Measurements from ENCODE around the gene CACNA1S.

CACNA1S gene

GRCh38 chr1:201062511-201063091 is 49.6 kb downstream of the CACNA1S start:
- DNase-seq (ENCODE audit: low spot score) = no peak

GRCh38 chr1:201061886-201062285 is 50.3 kb downstream of the CACNA1S start:
- DNase-seq (ENCODE audit: low spot score) = no peak

DNA sequence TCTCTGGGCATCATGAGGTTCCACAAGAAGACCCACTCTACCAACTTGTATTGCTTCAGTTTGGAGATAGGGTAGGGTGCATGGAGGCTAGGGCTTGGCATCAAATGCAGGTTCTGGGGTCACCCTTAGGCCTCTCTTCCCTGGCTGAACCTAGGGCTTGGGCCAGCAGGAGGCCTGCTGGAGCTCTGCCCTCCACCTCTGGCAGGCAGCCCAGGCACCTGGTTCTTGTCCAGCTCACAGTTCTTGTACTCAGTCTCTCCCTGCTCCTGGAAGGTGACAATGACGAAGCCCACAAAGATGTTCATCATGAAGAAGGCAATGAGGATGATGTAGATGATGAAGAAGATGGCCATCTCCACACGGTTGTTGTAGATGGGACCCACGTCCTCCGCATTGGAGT is 51.2 kb downstream of the CACNA1S start:
- DNase-seq (ENCODE audit: low spot score) = no peak

- DNase-seq (ENCODE audit: low spot score) = no peak
Measured at GRCh38 chr1:201060586-201060985, 51.6 kb downstream of the CACNA1S start.

GRCh38 chr1:201059871-201060555 is 52.2 kb downstream of the CACNA1S start:
- DNase-seq (ENCODE audit: low spot score) = no peak

- DNase-seq (ENCODE audit: low spot score) = no peak
Measured at GRCh38 chr1:201059401-201059800, 52.8 kb downstream of the CACNA1S start.

- DNase-seq (ENCODE audit: low spot score) = no peak
Measured at GRCh38 chr1:201054091-201054543, 58.1 kb downstream of the CACNA1S start.

- no peak for DNase-seq (ENCODE audit: low spot score)
Measured at GRCh38 chr1:201053155-201053860, 58.9 kb downstream of the CACNA1S start.

GRCh38 chr1:201051399-201051798 is 60.8 kb downstream of the CACNA1S start:
- DNase-seq (ENCODE audit: low spot score) = no peak

DNA sequence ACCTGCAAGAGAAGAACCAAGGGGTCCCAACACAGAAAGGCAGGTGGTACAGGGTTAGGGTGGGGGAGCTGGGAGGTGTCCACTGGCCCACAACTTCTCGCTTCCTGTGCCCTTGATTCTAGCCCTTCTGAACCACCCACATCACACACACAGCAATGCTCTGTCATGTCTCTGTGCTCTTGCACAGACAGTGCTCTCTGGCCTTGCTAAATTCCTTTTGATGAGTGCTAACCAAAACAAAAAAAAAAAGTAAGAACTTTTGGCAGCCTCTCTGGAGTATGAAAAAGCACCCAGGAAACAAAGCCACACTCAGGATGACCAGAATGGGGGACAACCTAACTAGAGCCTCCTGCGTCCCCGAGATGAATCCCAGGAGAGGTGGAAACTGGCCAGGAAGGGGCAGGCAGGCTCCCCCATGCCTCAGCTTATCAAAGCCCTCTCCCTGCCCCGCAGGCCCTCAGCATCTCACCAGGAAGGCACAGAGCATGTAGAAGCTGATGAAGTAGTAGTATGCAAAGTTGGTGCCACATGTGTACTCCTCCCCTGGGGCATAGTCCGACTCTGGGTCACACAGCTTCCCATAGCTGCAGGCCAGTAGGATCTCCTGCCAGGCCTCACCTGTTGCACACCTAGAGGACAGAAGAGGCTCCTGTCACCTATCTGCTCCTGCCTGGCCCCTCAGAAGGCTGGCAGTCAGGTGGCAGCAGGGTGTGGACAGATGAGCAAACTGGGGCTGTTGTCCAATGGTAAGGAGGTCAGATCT is 61.5 kb downstream of the CACNA1S start:
- no peak for DNase-seq (ENCODE audit: low spot score)

GRCh38 chr1:201049248-201049831 is 62.9 kb downstream of the CACNA1S start:
- DNase-seq (ENCODE audit: low spot score) = no peak

DNA sequence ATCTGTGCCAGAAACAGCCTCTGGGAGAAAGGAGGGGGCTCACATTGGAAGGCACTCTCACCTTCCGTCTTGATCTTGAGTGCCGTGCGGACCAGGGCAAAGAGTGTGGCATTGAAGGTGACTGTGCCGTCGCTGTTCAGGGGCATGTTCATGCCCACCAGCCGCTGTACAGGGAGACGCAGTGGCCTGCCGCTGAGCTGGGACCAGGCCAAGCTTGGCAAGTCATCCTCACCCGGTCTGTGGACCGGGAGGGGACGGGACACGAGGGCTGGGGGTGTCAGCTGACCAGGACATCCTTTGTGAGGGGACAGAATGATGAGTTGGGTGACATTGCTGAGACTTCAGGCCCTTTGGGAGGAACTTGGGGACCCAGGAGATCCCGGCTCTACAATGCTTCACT is 63.7 kb downstream of the CACNA1S start:
- no peak for DNase-seq (ENCODE audit: low spot score)

DNA sequence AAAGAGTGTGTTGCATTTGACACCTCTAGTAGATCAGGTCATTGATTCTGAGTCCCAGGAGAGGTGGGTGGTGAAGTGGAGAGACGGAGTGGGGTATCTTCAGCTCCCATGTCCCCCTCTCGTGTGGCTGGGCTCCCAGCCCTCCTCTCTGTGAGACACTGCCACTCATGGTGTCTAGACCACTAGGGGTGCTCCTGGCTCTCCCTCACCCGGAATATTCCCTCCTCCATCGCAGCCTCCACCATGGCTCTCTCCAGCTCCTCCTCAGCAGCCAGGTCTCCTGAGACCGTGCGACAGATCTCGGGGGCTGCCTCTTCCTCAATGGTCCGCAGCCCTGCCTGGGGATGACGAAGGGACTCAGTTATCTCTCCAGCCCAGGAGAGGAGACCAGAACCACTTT is 68.1 kb downstream of the CACNA1S start:
- DNase-seq (ENCODE audit: low spot score) = no peak

GRCh38 chr1:201042779-201043461 is 69.3 kb downstream of the CACNA1S start:
- peak; percentile 75 for DNase-seq (ENCODE audit: low spot score)

- DNase-seq (ENCODE audit: low spot score) = no peak
Measured at GRCh38 chr1:201041011-201041410, 71.2 kb downstream of the CACNA1S start.

DNA sequence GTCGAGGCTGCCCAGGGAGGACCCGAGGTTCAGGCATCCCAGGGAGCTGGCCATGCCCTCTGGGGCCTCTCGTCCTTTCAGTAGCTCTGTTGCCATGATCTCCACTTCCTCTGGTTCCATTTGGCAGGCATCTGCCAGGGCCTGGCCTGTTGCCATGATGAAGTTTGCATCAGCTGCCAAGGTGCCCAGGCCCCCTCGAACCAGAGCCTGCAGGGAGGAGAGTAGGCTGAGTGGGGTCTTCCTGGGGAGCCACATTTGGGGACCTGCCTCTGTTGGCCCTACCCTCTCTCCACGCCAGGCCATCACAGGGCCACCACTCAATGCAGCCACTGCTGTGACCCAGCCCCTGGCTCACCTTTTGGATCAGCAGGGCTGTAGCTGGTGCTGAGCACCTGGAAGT is 72.3 kb downstream of the CACNA1S start:
- DNase-seq (ENCODE audit: low spot score) = no peak

- DNase-seq (ENCODE audit: low spot score) = no peak
Measured at GRCh38 chr1:201039418-201039817, 72.8 kb downstream of the CACNA1S start.

DNA sequence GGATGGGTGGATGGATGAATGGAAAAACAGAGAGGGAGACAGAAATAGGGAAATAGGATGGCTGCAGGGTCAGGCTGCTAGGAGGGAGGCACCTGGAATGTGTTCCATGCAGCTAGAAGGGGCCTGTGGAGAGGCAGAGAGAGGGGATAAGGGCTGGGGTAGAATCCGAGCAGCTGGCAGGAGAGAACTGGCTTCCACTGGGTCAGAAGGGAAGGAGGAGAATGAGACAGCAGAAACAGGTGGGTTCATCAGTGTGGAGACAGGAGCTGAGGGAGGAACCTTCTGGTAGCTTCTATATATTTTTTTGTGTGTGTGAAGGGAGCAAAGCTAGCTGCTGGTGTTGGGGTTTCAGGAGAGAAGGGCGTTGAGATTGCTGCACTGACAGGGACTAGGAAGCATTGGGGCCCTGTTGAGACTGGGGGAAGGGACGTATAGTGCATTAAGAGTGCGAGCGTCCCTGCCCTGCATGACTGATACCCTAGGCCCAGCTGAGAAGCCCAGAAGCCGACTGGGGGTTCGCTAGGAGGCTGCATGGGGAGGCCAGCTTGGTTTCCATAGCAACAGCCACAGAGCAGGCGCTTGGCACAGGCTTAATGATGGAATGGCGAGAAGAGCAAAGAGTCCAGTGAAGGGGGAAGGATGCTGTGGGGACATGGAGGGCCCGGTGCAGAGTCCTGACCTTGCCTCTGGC is 73.9 kb downstream of the CACNA1S start:
- no peak for DNase-seq (ENCODE audit: low spot score)

DNA sequence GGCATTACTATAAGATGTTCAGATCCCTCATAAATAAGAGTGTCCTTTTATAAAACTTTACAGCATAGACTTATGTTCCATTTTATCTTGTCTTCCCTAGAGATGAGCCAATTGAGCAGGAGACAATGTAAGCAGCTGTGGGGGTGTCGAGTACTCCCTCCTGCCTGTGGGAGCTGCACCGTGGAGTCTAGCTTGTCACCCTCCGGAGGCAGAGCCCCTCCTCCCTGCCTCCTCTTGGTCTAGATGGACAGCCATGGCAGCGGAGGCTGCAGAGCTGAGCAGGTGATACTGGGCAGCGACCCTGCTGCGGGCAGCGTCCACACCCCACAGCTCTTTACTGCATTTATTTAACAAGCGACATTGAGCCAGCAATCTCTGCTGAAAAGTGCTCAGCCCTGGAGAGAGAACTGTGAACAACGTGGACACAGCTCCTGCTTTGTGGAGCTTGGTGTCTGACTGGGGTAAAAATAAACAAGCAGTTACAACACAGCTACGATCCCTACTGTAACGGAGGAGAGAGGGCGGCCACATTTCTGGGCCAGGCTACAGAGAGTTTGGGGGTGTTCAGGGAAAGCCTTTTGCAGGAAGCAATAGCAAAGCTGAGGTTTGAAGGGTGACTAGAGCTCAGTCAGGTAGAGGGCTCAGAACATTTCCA is 75.9 kb downstream of the CACNA1S start:
- no peak for DNase-seq (ENCODE audit: low spot score)

- DNase-seq (ENCODE audit: low spot score) = no peak
Measured at GRCh38 chr1:201034671-201035070, 77.6 kb downstream of the CACNA1S start.
